ENCODE data around the gene DOK3.

DOK3 gene

GRCh38 chr5:177531209-177531940 is 21.7 kb upstream of the DOK3 start:
- no peaks in the 10 kb centered on the region for H3K9me3 ChIP-seq (ENCODE audit: control insufficient read depth, low read length)
- H3K36me3 ChIP-seq (ENCODE audit: control insufficient read depth, insufficient read depth, low read length, severe bottlenecking): peaks cover 84% of the 10 kb centered on the region
- H3K4me1 ChIP-seq (ENCODE audit: control insufficient read depth, insufficient read depth, low read length): peaks cover 12% of the 10 kb centered on the region

GRCh38 chr5:177530638-177531037 is 21.0 kb upstream of the DOK3 start:
- H3K4me3 ChIP-seq (ENCODE audit: low read length): no peak overlapping the region
- DNase-seq (ENCODE audit: low read depth): no peak

More at GRCh38 chr5:177531209-177531940, 21.7 kb upstream of the DOK3 start:
- peak overlapping the region; percentile 14 for H3K9ac ChIP-seq (ENCODE audit: low read length)
- DNase-seq (ENCODE audit: low read depth): no peak
- H3K4me3 ChIP-seq (ENCODE audit: low read length): no peak overlapping the region
- H3K27me3 ChIP-seq (replicated peaks; ENCODE audit: control insufficient read depth, insufficient read depth, low read length): no peaks in the 10 kb centered on the region

GRCh38 chr5:177529247-177530203 is 19.9 kb upstream of the DOK3 start:
- Histone ChIP-seq H3K36me3 (ENCODE audit: control insufficient read depth, insufficient read depth, low read length, severe bottlenecking) (peaks cover 86% of the 10 kb centered on the region), H3K27me3 (replicated peaks; ENCODE audit: control insufficient read depth, insufficient read depth, low read length) (no peaks in the 10 kb centered on the region), H3K9me3 (ENCODE audit: control insufficient read depth, low read length) (no peaks in the 10 kb centered on the region), H3K4me3 (ENCODE audit: low read length) (no peak overlapping the region), H3K9ac (ENCODE audit: low read length) (peak overlapping the region; percentile 14), H3K4me1 (ENCODE audit: control insufficient read depth, insufficient read depth, low read length) (peaks cover 12% of the 10 kb centered on the region)
- no peak for DNase-seq (ENCODE audit: low read depth)

More at GRCh38 chr5:177530638-177531037, 21.0 kb upstream of the DOK3 start:
- peaks cover 12% of the 10 kb centered on the region for H3K4me1 ChIP-seq (ENCODE audit: control insufficient read depth, insufficient read depth, low read length)
- no peaks in the 10 kb centered on the region for H3K9me3 ChIP-seq (ENCODE audit: control insufficient read depth, low read length)
- peaks cover 84% of the 10 kb centered on the region for H3K36me3 ChIP-seq (ENCODE audit: control insufficient read depth, insufficient read depth, low read length, severe bottlenecking)
- no peaks in the 10 kb centered on the region for H3K27me3 ChIP-seq (replicated peaks; ENCODE audit: control insufficient read depth, insufficient read depth, low read length)
- peak overlapping the region; percentile 14 for H3K9ac ChIP-seq (ENCODE audit: low read length)

- DNase-seq (ENCODE audit: low read depth): no peak
- Histone ChIP-seq H3K27me3 (replicated peaks; ENCODE audit: control insufficient read depth, insufficient read depth, low read length) (no peaks in the 10 kb centered on the region), H3K4me3 (ENCODE audit: low read length) (no peak overlapping the region), H3K4me1 (ENCODE audit: control insufficient read depth, insufficient read depth, low read length) (peaks cover 12% of the 10 kb centered on the region), H3K36me3 (ENCODE audit: control insufficient read depth, insufficient read depth, low read length, severe bottlenecking) (peaks cover 89% of the 10 kb centered on the region), H3K9me3 (ENCODE audit: control insufficient read depth, low read length) (no peaks in the 10 kb centered on the region), H3K9ac (ENCODE audit: low read length) (no peak overlapping the region)
Measured at GRCh38 chr5:177528631-177529030, 19.0 kb upstream of the DOK3 start.

- H3K9me3 ChIP-seq (ENCODE audit: control insufficient read depth, low read length): no peaks in the 10 kb centered on the region
- H3K4me3 ChIP-seq (ENCODE audit: low read length): no peak overlapping the region
- no peak for DNase-seq (ENCODE audit: low read depth)
- H3K36me3 ChIP-seq (ENCODE audit: control insufficient read depth, insufficient read depth, low read length, severe bottlenecking): peaks cover 89% of the 10 kb centered on the region
- H3K27me3 ChIP-seq (replicated peaks; ENCODE audit: control insufficient read depth, insufficient read depth, low read length): no peaks in the 10 kb centered on the region
- H3K4me1 ChIP-seq (ENCODE audit: control insufficient read depth, insufficient read depth, low read length): peaks cover 12% of the 10 kb centered on the region
- H3K9ac ChIP-seq (ENCODE audit: low read length): no peak overlapping the region
Measured at GRCh38 chr5:177527595-177527994, 18.0 kb upstream of the DOK3 start.

GRCh38 chr5:177526791-177527190 is 17.2 kb upstream of the DOK3 start:
- Histone ChIP-seq H3K27me3 (replicated peaks; ENCODE audit: control insufficient read depth, insufficient read depth, low read length) (no peaks in the 10 kb centered on the region), H3K4me1 (ENCODE audit: control insufficient read depth, insufficient read depth, low read length) (peaks cover 12% of the 10 kb centered on the region), H3K9me3 (ENCODE audit: control insufficient read depth, low read length) (no peaks in the 10 kb centered on the region), H3K4me3 (ENCODE audit: low read length) (no peak overlapping the region), H3K9ac (ENCODE audit: low read length) (no peak overlapping the region), H3K36me3 (ENCODE audit: control insufficient read depth, insufficient read depth, low read length, severe bottlenecking) (peaks cover 89% of the 10 kb centered on the region)
- DNase-seq (ENCODE audit: low read depth): no peak

GRCh38 chr5:177526191-177526590 is 16.6 kb upstream of the DOK3 start:
- peaks cover 91% of the 10 kb centered on the region for H3K36me3 ChIP-seq (ENCODE audit: control insufficient read depth, insufficient read depth, low read length, severe bottlenecking)
- peaks cover 12% of the 10 kb centered on the region for H3K4me1 ChIP-seq (ENCODE audit: control insufficient read depth, insufficient read depth, low read length)
- H3K9me3 ChIP-seq (ENCODE audit: control insufficient read depth, low read length): no peaks in the 10 kb centered on the region
- DNase-seq (ENCODE audit: low read depth): no peak
- no peaks in the 10 kb centered on the region for H3K27me3 ChIP-seq (replicated peaks; ENCODE audit: control insufficient read depth, insufficient read depth, low read length)
- H3K9ac ChIP-seq (ENCODE audit: low read length): no peak overlapping the region
- no peak overlapping the region for H3K4me3 ChIP-seq (ENCODE audit: low read length)

- no peak for DNase-seq (ENCODE audit: low read depth)
- Histone ChIP-seq H3K4me3 (ENCODE audit: low read length) (no peak overlapping the region), H3K27me3 (replicated peaks; ENCODE audit: control insufficient read depth, insufficient read depth, low read length) (no peaks in the 10 kb centered on the region), H3K36me3 (ENCODE audit: control insufficient read depth, insufficient read depth, low read length, severe bottlenecking) (peaks cover 93% of the 10 kb centered on the region), H3K9ac (ENCODE audit: low read length) (no peak overlapping the region), H3K4me1 (ENCODE audit: control insufficient read depth, insufficient read depth, low read length) (peaks cover 1% of the 10 kb centered on the region), H3K9me3 (ENCODE audit: control insufficient read depth, low read length) (no peaks in the 10 kb centered on the region)
Measured at GRCh38 chr5:177524941-177525655, 15.5 kb upstream of the DOK3 start.

GRCh38 chr5:177524539-177524900 is 14.9 kb upstream of the DOK3 start:
- DNase-seq (ENCODE audit: low read depth): no peak
- Histone ChIP-seq H3K4me1 (ENCODE audit: control insufficient read depth, insufficient read depth, low read length) (no peaks in the 10 kb centered on the region), H3K36me3 (ENCODE audit: control insufficient read depth, insufficient read depth, low read length, severe bottlenecking) (peaks cover 96% of the 10 kb centered on the region), H3K4me3 (ENCODE audit: low read length) (no peak overlapping the region), H3K9me3 (ENCODE audit: control insufficient read depth, low read length) (no peaks in the 10 kb centered on the region), H3K27me3 (replicated peaks; ENCODE audit: control insufficient read depth, insufficient read depth, low read length) (no peaks in the 10 kb centered on the region), H3K9ac (ENCODE audit: low read length) (no peak overlapping the region)

GRCh38 chr5:177523711-177524538 is 14.3 kb upstream of the DOK3 start:
- Histone ChIP-seq H3K36me3 (ENCODE audit: control insufficient read depth, insufficient read depth, low read length, severe bottlenecking) (peaks cover 93% of the 10 kb centered on the region), H3K27me3 (replicated peaks; ENCODE audit: control insufficient read depth, insufficient read depth, low read length) (no peaks in the 10 kb centered on the region), H3K9ac (ENCODE audit: low read length) (no peak overlapping the region)

More at GRCh38 chr5:177523711-177524538, 14.3 kb upstream of the DOK3 start:
- Histone ChIP-seq H3K4me1 (ENCODE audit: control insufficient read depth, insufficient read depth, low read length) (peaks cover 2% of the 10 kb centered on the region), H3K9me3 (ENCODE audit: control insufficient read depth, low read length) (no peaks in the 10 kb centered on the region), H3K4me3 (ENCODE audit: low read length) (no peak overlapping the region)
- no peak for DNase-seq (ENCODE audit: low read depth)

Measured in adipocyte (in vitro differentiated cells).